ENCODE results near the gene LRRC8D. TPM values are rescaled to one million over a fixed set of nuclear protein-coding genes. Genes with fewer than 3 reads are reported as not detected.

LRRC8D gene
- total and polyA plus RNA-seq, 2 of the 4 experiments (the other 2 are of a cell fraction) = 34.1 to 35.3 TPM

- H2BK15ac ChIP-seq (ENCODE audit: low read depth, low read length) = 0 out of 3 replicates have a peak overlapping the region, but pooled peaks have one; percentile 1
- no peak overlapping the region for H2BK5ac ChIP-seq (ENCODE audit: low read depth, low read length, poor library complexity, severe bottlenecking)
- WGBS, 2 experiments (ENCODE audit: extremely low coverage in 2 of 2, insufficient read length in 1 of 2) = 100% methylated on average over 1 of the region's 6 CpGs; no CpG with 5 or more reads in 1 of the 2 experiments
- DNase-seq (no peak), ATAC-seq (ENCODE audit: low read depth) (no peak)
- intact Hi-C loops (cut with micrococcal nuclease) = no loop called here
- no peak overlapping the region for H3K9ac ChIP-seq (ENCODE audit: low read depth, low read length)
- H4K8ac ChIP-seq (ENCODE audit: low read depth in 2 of 2, low read length in 2 of 2) = no peak overlapping the region
- no peak overlapping the region for H3K27ac ChIP-seq (ENCODE audit: insufficient read depth, low read length)
- no peak overlapping the region for H3K18ac ChIP-seq (ENCODE audit: low read depth, low read length)
- in situ Hi-C loops (cut with MboI; ENCODE audit: low sequenced_read_pairs) = no loop called here
- no peak overlapping the region for H3K23ac ChIP-seq (ENCODE audit: low read depth, low read length)
- no peak overlapping the region for H3K4me3 ChIP-seq (ENCODE audit: insufficient read depth, low read depth, low read length)
- ChIA-PET POLR2A (ENCODE audit: unreplicated experiment) (no interaction called here), CTCF (no interaction called here)
- H3K14ac ChIP-seq (replicated peaks; ENCODE audit: low read depth, low read length) = no peak overlapping the region
- peaks cover 4 to 5% of the 10 kb centered on the region in 2 experiments; a peak in 1 of 4 replicates for H3K79me1 ChIP-seq (ENCODE audit: low read depth in 1 of 2, low read length in 2 of 2)
- H3K4ac ChIP-seq (ENCODE audit: low read depth, low read length) = peak overlapping the region; percentile 15; the same call in 1 of the 2 replicates
- no peak overlapping the region for H2AFZ ChIP-seq (replicated peaks; ENCODE audit: low read length, poor library complexity)
- H3K9me1 ChIP-seq (ENCODE audit: insufficient read depth, low read length) = peaks cover 23% of the 10 kb centered on the region
- peaks cover 24% of the 10 kb centered on the region for H3K4me1 ChIP-seq (ENCODE audit: control insufficient read depth, insufficient read depth, low read length)
- H2BK20ac ChIP-seq (ENCODE audit: low read depth, low read length) = no peak overlapping the region
- peaks cover 2% of the 10 kb centered on the region for H3K9me3 ChIP-seq (ENCODE audit: control insufficient read depth, insufficient read depth, low read length)
- no peaks in the 10 kb centered on the region for H3K36me3 ChIP-seq (ENCODE audit: control insufficient read depth, insufficient read depth, low read length)
- no peak overlapping the region for H2AK9ac ChIP-seq (replicated peaks; ENCODE audit: low read depth, low read length, poor library complexity)
- BruUV-seq (replicated peaks) = no TSS peak
- no peaks in the 10 kb centered on the region for H3K27me3 ChIP-seq (ENCODE audit: control insufficient read depth, insufficient read depth, low read length)
- no peak overlapping the region for H4K5ac ChIP-seq (ENCODE audit: low read depth, low read length)
- H2AK5ac ChIP-seq (ENCODE audit: low read depth, low read length) = peak overlapping the region; percentile 56
- H2BK120ac ChIP-seq (ENCODE audit: low read depth, low read length) = no peak overlapping the region
- H4K20me1 ChIP-seq (ENCODE audit: insufficient read depth, low read length) = no peaks in the 10 kb centered on the region
- dilution Hi-C loops (cut with HindIII; ENCODE audit: low sequenced_read_pairs, unreplicated experiment) = no loop called here
- H3K56ac ChIP-seq (ENCODE audit: extremely low read depth, insufficient read depth, low read length) = no peak overlapping the region
- H3K4me2 ChIP-seq (ENCODE audit: low read depth, low read length) = no peak overlapping the region
- H4K91ac ChIP-seq (ENCODE audit: insufficient read depth, low read depth, low read length) = peak overlapping the region; percentile 73; the same call in 1 of the 2 replicates
- TF ChIP-seq FOS (IDR thresholded peaks at IDR 0.05; ENCODE audit: low read depth, low read length) (no peak), RAD21 (IDR thresholded peaks at IDR 0.05; ENCODE audit: low read length) (no peak), MAZ (IDR thresholded peaks at IDR 0.05; ENCODE audit: borderline replicate concordance, low read depth, low read length) (no peak), BHLHE40 (IDR thresholded peaks at IDR 0.05; ENCODE audit: low read depth, low read length) (no peak), USF2 (IDR thresholded peaks at IDR 0.05; ENCODE audit: low read depth, low read length) (no peak), NFE2L2 (IDR thresholded peaks at IDR 0.05; ENCODE audit: low read depth, low read length) (no peak), CHD1 (IDR thresholded peaks at IDR 0.05; ENCODE audit: low read depth, low read length) (no peak), RFX5 (IDR thresholded peaks at IDR 0.05; ENCODE audit: low read depth, low read length) (no peak), RCOR1 (IDR thresholded peaks at IDR 0.05; ENCODE audit: insufficient replicate concordance, low read length) (no peak), MAFK (IDR thresholded peaks at IDR 0.05; ENCODE audit: low read depth, low read length) (no peak), POLR2A (IDR thresholded peaks at IDR 0.05; ENCODE audit: low read depth, low read length) (no peak)
These were observed 120.4 kb downstream of the LRRC8D start for GRCh38 chr1:89941110-89941766.
